GM18511 (cell line): ENCODE results near the gene SPATA16.
"Not testable (repeated sequence)": the region's sequence is repeated elsewhere in the genome, so short reads cannot be mapped to it uniquely, and the experiment has no call there.

Experiments used
- ATAC-seq: cut with Tn5 transposase; IDR thresholded peaks from one replicate; pipeline ENCODE4 v1.9.1; 2021; ENCODE audit warnings: mild to moderate bottlenecking, moderate library complexity; ENCODE audit not compliant: unreplicated experiment

Gene SPATA16

GRCh38 chr3:173006006-173006405 lies 135.0 kb downstream of the SPATA16 start:
- no peak for ATAC-seq

- no peak for ATAC-seq
Observed at GRCh38 chr3:173004681-173005080, 136.4 kb downstream of the SPATA16 start.

GRCh38 chr3:173003956-173004355 lies 137.1 kb downstream of the SPATA16 start:
- ATAC-seq, result no peak

GRCh38 chr3:173003471-173003870 lies 137.6 kb downstream of the SPATA16 start:
- ATAC-seq, result no peak

- ATAC-seq, result no peak
Observed at GRCh38 chr3:173001622-173002021, 139.4 kb downstream of the SPATA16 start.

- ATAC-seq, result no peak
Observed at GRCh38 chr3:173000553-173000952, 140.5 kb downstream of the SPATA16 start.

- ATAC-seq, result no peak
Observed at GRCh38 chr3:172993412-172993811, 147.6 kb downstream of the SPATA16 start.

- ATAC-seq, result no peak
Observed at GRCh38 chr3:172991424-172991996, 149.5 kb downstream of the SPATA16 start.

GRCh38 chr3:172989373-172989772 lies 151.7 kb downstream of the SPATA16 start:
- no peak for ATAC-seq

GRCh38 chr3:172987273-172987672 lies 153.8 kb downstream of the SPATA16 start:
- ATAC-seq, result no peak

- ATAC-seq, result no peak
Observed at GRCh38 chr3:172984914-172985313, 156.1 kb downstream of the SPATA16 start.

GRCh38 chr3:172982736-172983364 lies 158.2 kb downstream of the SPATA16 start:
- ATAC-seq, result no peak

GRCh38 chr3:172981407-172981983 lies 159.5 kb downstream of the SPATA16 start:
- ATAC-seq, result no peak

- ATAC-seq, result no peak
Observed at GRCh38 chr3:172980849-172981248, 160.2 kb downstream of the SPATA16 start.

- no peak for ATAC-seq
Observed at GRCh38 chr3:172977696-172978095, 163.3 kb downstream of the SPATA16 start.

- no peak for ATAC-seq
Observed at GRCh38 chr3:172974969-172975368, 166.1 kb downstream of the SPATA16 start.

GRCh38 chr3:172973799-172974198 lies 167.2 kb downstream of the SPATA16 start:
- ATAC-seq, result no peak

- ATAC-seq, result no peak
Observed at GRCh38 chr3:172972717-172973116, 168.3 kb downstream of the SPATA16 start.

- ATAC-seq, result no peak
Observed at GRCh38 chr3:172972067-172972466, 169.0 kb downstream of the SPATA16 start.

- ATAC-seq, result no peak
Observed at GRCh38 chr3:172968646-172969045, 172.4 kb downstream of the SPATA16 start.

- no peak for ATAC-seq
Observed at GRCh38 chr3:172965256-172965655, 175.8 kb downstream of the SPATA16 start.

- ATAC-seq, result not testable (repeated sequence)
Observed at GRCh38 chr3:172960626-172961182, 180.3 kb downstream of the SPATA16 start.
